ENCODE measurements around the gene ZBTB17. TPM values are rescaled to one million over a fixed set of nuclear protein-coding genes. Genes with fewer than 3 reads are reported as not detected.

The ZBTB17 gene
- total and polyA plus RNA-seq, 2 of the 8 experiments (the other 6 are each of a cell fraction or from before 2014, with no cell fraction given) = 24.7 to 36.2 TPM

- no peak overlapping the region for H4K8ac ChIP-seq (ENCODE audit: extremely low read depth, insufficient read depth, low read length)
- no peak overlapping the region for H2BK15ac ChIP-seq (ENCODE audit: low read length)
- H2AK5ac ChIP-seq (ENCODE audit: low read depth, low read length) = no peak overlapping the region
- no peak overlapping the region for H3K9ac ChIP-seq (replicated peaks in 1 of 4; ENCODE audit: extremely low read depth in 1 of 4, low read depth in 3 of 4, low read length in 3 of 4)
- H2BK20ac ChIP-seq (ENCODE audit: low read length) = no peak overlapping the region
- H3K23me2 ChIP-seq (ENCODE audit: low read depth, low read length) = no peaks in the 10 kb centered on the region
- 84% methylated on average over 11 of the region's 11 CpGs; no CpG with 5 or more reads in 1 of the 2 experiments for WGBS, 2 experiments (ENCODE audit: extremely low coverage in 1 of 2, insufficient coverage in 1 of 2, insufficient read length in 1 of 2, insufficient replicate concordance in 2 of 2, low coverage in 1 of 2, low lambda C conversion rate in 2 of 2, missing lambda C conversion rate in 1 of 2)
- no peaks in the 10 kb centered on the region for H3K9me3 ChIP-seq (ENCODE audit: insufficient read depth in 2 of 2, low read depth in 1 of 2, low read length in 1 of 2)
- POLR2A ChIA-PET (ENCODE audit: partially characterized antibody) = interaction anchor here (1.2 to 1.6 kb wide), 2 partner anchors 44 to 60 kb away, joined by 3 to 5 read pairs; no protein-coding TSS in a partner anchor
- H2BK12ac ChIP-seq (ENCODE audit: low read depth, low read length) = no peak overlapping the region; the same call in 1 of the 2 replicates
- no peak overlapping the region for H3K23ac ChIP-seq (ENCODE audit: insufficient read length)
- H4K91ac ChIP-seq (replicated peaks; ENCODE audit: insufficient read length, low read length) = no peak overlapping the region
- 0 out of 2 replicates have a peak overlapping the region, but pooled peaks have one; percentile 5 for H2BK5ac ChIP-seq (ENCODE audit: low read depth, low read length)
- CTCF ChIA-PET (ENCODE audit: partially characterized antibody) = interaction anchor here (0.7 to 2.1 kb wide), 15 partner anchors 8 to 203 kb away, joined by 3 to 15 read pairs (median 4); partner anchors contain the start of genes SRARP and ZBTB17
- no peak for DNase-seq (ENCODE audit: low read depth in 1 of 2, low spot score in 2 of 2)
- no peak overlapping the region for H2AFZ ChIP-seq (ENCODE audit: low read length)
- H3K79me1 ChIP-seq (ENCODE audit: low read depth, low read length) = no peaks in the 10 kb centered on the region
- peaks cover 0 to 5% of the 10 kb centered on the region in 2 experiments for H4K20me1 ChIP-seq (replicated peaks in 1 of 2; ENCODE audit: control insufficient read depth in 1 of 2, insufficient read depth in 2 of 2, low read length in 2 of 2)
- H3K36me3 ChIP-seq (ENCODE audit: control insufficient read depth in 2 of 4, insufficient read depth in 4 of 4, low read length in 3 of 4) = no peaks in the 10 kb centered on the region
- no peak overlapping the region for H3K4me3 ChIP-seq (ENCODE audit: extremely low read depth in 1 of 4, insufficient read depth in 2 of 4, low read depth in 3 of 4, low read length in 4 of 4)
- no peak overlapping the region for H3K4ac ChIP-seq (replicated peaks; ENCODE audit: insufficient read length, low read depth, low read length)
- no peak overlapping the region for H4K5ac ChIP-seq (ENCODE audit: insufficient read length, low read depth, low read length)
- H3K4me1 ChIP-seq (replicated peaks in 1 of 4; ENCODE audit: control insufficient read depth in 3 of 4, insufficient read depth in 4 of 4, low read length in 3 of 4) = no peaks in the 10 kb centered on the region
- no peak overlapping the region for H3K27ac ChIP-seq (ENCODE audit: low read depth, low read length)
- no peak overlapping the region for H3K56ac ChIP-seq (replicated peaks; ENCODE audit: insufficient read length, low read depth, low read length)
- peaks cover 0 to 3% (median 0%) of the 10 kb centered on the region in 4 experiments; a peak in 1 of 7 replicates for H3K27me3 ChIP-seq (replicated peaks in 1 of 4; ENCODE audit: control insufficient read depth in 3 of 4, extremely low read depth in 1 of 4, insufficient read depth in 3 of 4, low read length in 3 of 4)
- no peak overlapping the region for H2BK120ac ChIP-seq (replicated peaks; ENCODE audit: low read depth, low read length)
- H3K14ac ChIP-seq (ENCODE audit: insufficient read length) = no peak overlapping the region
- H3K79me2 ChIP-seq (ENCODE audit: control insufficient read depth in 1 of 2, insufficient read depth in 2 of 2, low read length in 2 of 2) = no peaks in the 10 kb centered on the region
- no peak overlapping the region for H3K18ac ChIP-seq (ENCODE audit: extremely low read depth, low read length)
- no peak overlapping the region for H3K4me2 ChIP-seq (ENCODE audit: insufficient read depth in 1 of 2, low read depth in 2 of 2, low read length in 2 of 2)
- TF ChIP-seq CTCF (IDR thresholded peaks at IDR 0.05; ENCODE audit: control extremely low read depth in 1 of 3, insufficient read depth in 1 of 3, low read depth in 1 of 3, low read length in 3 of 3) (peak; percentile 64 to 71 (median 67)), RNF2 (IDR thresholded peaks at IDR 0.05; ENCODE audit: borderline replicate concordance, low read depth, low read length, missing control alignments, poor library complexity, severe bottlenecking) (no peak), RAD21 (IDR thresholded peaks at IDR 0.05 in 1 of 2, conservative IDR thresholded peaks at IDR 0.05 in 1 of 2; ENCODE audit: low read depth in 2 of 2, low read length in 2 of 2) (peak; percentile 53 to 68), ZNF274 (IDR thresholded peaks at IDR 0.05; ENCODE audit: borderline replicate concordance, extremely low read depth, low read length) (no peak), POLR2AphosphoS5 (IDR thresholded peaks at IDR 0.05; ENCODE audit: low read depth, low read length) (no peak), EGR1 (IDR thresholded peaks at IDR 0.05; ENCODE audit: borderline replicate concordance, low read depth, low read length) (no peak)
- no peak for FAIRE-seq
These were observed 18.9 kb upstream of the ZBTB17 start for GRCh38 chr1:15994590-15995351.

Data from H1 (cell line).